Measurements from ENCODE around the gene CSTB.
A peak's percentile ranks its signal among the peaks of the same experiment; 100 is the strongest.

The CSTB gene

GRCh38 chr21:43766734-43767497 is 9.2 kb downstream of the CSTB start:
- DNase-seq, result no peak
- H3K27ac ChIP-seq, result peak overlapping the region; percentile 84
- no peaks in the 10 kb centered on the region for H3K27me3 ChIP-seq (ENCODE audit: insufficient read depth, low read depth, severe bottlenecking)
- H3K9me3 ChIP-seq (ENCODE audit: severe bottlenecking), result peaks cover 4% of the 10 kb centered on the region
- H3K36me3 ChIP-seq, result peaks cover 12% of the 10 kb centered on the region
- no peak overlapping the region for H3K4me3 ChIP-seq (ENCODE audit: low read depth, low read length)
- no peak for TF ChIP-seq CTCF (IDR thresholded peaks at IDR 0.05; ENCODE audit: low read depth, low read length)

DNA sequence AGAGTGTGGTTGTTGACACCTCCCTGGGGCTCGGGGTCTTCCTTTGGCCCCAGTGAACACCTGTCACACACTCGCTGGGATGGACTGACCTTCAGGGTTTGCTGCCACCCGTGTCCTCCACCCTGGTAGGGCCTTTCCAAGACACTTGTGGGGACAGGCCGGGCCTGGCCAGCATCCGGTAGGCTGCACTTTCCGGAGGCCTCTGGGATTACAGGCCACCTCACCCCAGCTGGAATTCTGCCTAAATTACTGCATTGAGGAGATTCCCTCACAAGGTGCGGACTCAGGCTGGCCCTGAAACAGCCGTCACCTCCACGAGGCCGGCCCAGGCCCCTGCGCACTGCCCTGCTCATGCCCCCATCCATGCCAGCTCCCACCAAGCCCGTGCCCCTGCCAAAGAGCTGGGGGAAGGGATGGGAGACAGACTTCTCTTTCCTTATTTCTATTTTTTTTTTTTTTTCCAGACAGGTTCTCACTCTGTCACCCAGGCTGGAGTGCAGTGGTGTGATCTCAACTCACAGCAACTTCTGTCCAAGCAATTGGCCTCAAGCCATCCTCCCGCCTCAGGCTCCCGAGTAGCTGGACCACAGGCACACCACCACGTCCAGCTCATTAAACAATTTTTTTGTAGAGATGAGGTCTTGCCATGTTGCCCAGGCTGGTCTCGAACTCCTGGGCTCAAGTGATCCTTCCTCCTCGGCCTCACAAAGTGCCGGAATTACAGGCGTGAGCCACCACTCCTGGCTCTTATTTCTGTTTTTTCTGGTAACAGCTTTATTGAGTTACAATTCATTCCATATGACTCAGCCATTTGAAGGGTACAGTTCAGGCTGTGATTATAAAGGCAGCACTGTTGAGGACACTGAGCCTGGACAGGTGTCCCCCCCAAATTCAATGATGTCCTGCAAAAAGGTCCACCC is 11.3 kb downstream of the CSTB start:
- Histone ChIP-seq H3K27me3 (ENCODE audit: insufficient read depth, low read depth, severe bottlenecking) (no peaks in the 10 kb centered on the region), H3K4me3 (ENCODE audit: low read depth, low read length) (no peak overlapping the region), H3K9me3 (ENCODE audit: severe bottlenecking) (peaks cover 4% of the 10 kb centered on the region), H3K36me3 (peaks cover 16% of the 10 kb centered on the region), H3K27ac (no peak overlapping the region)
- no peak for TF ChIP-seq CTCF (IDR thresholded peaks at IDR 0.05; ENCODE audit: low read depth, low read length)
- DNase-seq, result no peak

- H3K9me3 ChIP-seq (ENCODE audit: severe bottlenecking), result peaks cover 4% of the 10 kb centered on the region
- H3K27me3 ChIP-seq (ENCODE audit: insufficient read depth, low read depth, severe bottlenecking), result no peaks in the 10 kb centered on the region
- H3K27ac ChIP-seq, result no peak overlapping the region
- peaks cover 22% of the 10 kb centered on the region for H3K36me3 ChIP-seq
- TF ChIP-seq CTCF (IDR thresholded peaks at IDR 0.05; ENCODE audit: low read depth, low read length), result no peak
- no peak overlapping the region for H3K4me3 ChIP-seq (ENCODE audit: low read depth, low read length)
- DNase-seq, result peak; percentile 46
These were observed 12.1 kb downstream of the CSTB start for GRCh38 chr21:43763901-43764523.

- Histone ChIP-seq H3K27ac (no peak overlapping the region), H3K36me3 (peaks cover 25% of the 10 kb centered on the region), H3K27me3 (ENCODE audit: insufficient read depth, low read depth, severe bottlenecking) (no peaks in the 10 kb centered on the region), H3K9me3 (ENCODE audit: severe bottlenecking) (peaks cover 4% of the 10 kb centered on the region), H3K4me3 (ENCODE audit: low read depth, low read length) (no peak overlapping the region)
- DNase-seq, result no peak
- no peak for TF ChIP-seq CTCF (IDR thresholded peaks at IDR 0.05; ENCODE audit: low read depth, low read length)
These were observed 13.6 kb downstream of the CSTB start for GRCh38 chr21:43762303-43763128.

- TF ChIP-seq CTCF (IDR thresholded peaks at IDR 0.05; ENCODE audit: low read depth, low read length), result no peak
- Histone ChIP-seq H3K9me3 (ENCODE audit: severe bottlenecking) (peaks cover 4% of the 10 kb centered on the region), H3K27ac (no peak overlapping the region), H3K4me3 (ENCODE audit: low read depth, low read length) (no peak overlapping the region), H3K36me3 (peaks cover 29% of the 10 kb centered on the region), H3K27me3 (ENCODE audit: insufficient read depth, low read depth, severe bottlenecking) (no peaks in the 10 kb centered on the region)
- no peak for DNase-seq
These were observed 14.2 kb downstream of the CSTB start for GRCh38 chr21:43761886-43762285.

Data from WERI-Rb-1 (cell line).